ENCODE data around the gene VGLL3.

Gene VGLL3

DNA sequence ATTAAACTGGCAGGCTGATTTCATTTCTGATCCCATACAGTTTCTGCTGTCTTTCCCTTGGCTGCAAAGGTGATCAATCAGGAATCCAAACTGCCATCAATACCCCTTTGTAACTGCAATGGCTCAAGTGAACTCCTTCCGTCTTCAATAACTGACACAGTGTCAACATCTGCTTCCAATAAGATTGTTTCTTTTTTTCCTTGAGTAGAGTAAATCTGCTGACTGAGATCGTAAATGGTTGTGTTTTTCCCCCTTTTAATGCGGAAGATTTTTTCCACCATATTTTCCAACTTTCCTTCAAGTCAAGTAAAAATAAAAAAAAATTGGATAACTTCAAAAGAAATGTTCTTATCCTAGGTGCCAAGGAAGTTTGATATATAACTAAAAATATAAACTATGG lies 48.7 kb downstream of the VGLL3 start:
- no peak for DNase-seq

DNA sequence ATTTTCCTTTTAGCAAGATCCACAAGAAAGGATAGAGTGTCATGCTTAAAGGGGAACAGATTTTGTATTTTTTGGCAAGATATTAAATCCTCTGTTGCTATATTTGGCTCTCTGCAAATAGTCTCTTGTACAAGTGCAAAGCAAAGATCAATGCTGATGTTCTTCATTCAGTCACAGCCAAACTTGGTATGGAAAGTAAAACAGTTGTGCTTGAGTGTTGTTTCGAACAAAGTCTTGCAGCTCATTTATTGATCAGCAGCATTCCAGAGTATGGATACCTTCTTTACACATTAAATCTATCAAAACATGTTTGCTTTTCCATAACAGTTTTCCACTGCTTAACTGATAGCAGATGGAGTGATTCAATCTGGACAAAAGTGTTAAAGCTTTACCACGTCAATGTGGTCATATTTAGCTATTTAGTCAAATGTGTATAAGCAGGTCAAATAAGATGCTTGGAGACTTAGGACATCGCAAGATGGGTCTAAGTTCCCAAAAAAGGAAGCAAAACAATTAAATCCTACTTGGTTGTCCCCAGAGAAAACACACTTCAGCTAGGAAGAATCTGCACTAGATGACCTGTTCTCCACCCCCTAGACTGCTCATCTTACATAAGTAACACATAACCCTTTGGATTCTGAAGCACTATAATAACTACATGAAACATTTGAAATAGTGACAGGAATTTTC lies 52.4 kb downstream of the VGLL3 start:
- no peak for DNase-seq

DNA sequence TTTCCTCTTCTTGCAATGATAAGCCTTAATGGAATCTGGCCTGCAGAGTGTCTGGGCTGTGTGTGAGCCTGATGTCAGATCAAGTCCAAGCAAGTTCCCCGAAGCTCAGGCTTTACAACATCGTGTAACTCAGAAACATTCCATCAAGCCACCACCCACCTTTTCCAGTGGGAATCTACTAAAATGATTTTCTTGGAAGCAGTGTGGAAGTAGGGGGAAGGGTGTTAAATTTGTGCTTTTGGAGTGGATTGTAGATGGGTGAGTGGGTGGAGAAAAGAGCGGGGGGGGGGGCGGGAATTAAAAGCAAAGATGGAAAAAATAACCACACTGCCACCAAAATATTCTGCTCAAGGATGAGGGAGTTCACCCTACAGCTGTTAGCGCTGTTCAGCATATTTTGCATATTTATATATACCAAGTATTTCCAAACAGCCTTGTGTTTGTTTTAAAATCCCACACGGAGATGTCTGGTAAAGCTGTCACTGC lies 53.6 kb downstream of the VGLL3 start:
- no peak for DNase-seq

DNA sequence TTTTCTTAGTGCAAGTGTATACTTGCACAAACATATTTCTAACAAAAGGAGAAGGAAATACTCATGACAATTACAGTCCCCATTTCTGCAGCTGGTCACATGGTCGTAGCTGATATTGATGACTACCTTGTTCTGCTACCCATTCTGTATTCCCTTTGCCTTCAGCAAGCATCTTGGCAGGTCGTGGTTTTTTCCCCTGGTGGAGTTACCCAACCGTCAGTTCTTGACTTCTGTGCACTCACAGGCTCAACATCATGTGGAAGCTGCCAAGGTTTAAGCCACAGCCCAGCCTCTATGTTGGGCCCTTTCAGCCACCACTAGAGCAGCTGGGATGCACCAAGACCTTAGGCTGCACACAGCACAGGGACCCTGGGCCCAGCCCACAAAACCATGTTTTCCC lies 56.1 kb downstream of the VGLL3 start:
- no peak for DNase-seq

DNA sequence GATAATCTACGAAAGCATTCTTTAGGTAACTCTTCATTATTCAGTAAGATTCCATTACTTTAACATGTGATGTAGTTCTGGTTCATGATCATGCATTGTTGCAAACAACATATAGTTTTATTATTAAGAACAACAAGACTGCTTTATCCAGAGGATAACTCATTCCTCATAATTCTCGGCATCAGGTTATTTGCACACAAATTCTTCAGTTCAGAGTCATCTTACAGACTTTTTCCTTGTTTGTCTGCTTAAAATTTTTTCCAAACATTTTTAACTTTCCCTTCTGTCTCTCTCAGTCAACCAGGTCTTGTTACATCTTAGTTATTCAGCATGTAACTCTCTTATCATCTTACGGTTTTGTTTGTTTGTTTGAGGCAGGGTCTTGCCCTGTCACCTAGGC lies 60.1 kb downstream of the VGLL3 start:
- no peak for DNase-seq

DNA sequence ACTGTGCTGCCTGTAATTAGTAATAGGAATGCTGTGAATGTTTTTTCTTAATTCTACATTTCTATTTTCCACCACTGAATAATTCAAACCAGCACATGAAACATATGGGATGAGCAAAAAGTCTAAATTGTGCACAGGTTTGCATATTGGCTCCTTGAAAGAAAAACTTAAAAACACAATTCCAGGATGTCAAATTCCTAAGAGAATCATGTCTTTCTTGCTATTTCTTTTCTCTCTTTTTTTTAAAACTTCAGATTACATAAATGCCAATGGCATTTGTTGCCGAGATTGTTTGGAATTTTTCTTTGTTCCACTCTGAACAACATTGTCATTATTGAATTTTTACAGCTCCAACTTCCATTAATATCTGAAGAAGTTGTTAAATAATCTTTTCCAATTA lies 60.8 kb downstream of the VGLL3 start:
- no peak for DNase-seq

DNA sequence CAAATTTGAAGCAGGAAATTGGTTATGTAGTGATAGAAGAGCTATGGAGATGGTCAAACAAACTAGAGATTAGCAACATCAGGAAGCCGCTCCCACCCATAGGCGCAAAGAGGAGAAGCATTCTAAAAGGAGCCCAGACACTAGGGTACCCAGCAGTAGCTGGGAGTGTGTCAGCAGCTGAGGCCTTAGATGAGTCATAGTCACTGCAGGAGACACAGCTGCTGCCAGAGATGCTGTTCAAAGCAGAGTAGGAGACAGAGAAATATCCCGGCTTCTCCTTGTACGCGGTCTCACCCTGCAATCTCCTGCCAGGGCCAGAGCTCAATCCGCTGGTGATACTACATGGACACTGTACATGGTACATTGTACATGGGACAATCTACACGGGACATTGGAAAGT lies 61.9 kb downstream of the VGLL3 start:
- DNase-seq, result no peak

DNA sequence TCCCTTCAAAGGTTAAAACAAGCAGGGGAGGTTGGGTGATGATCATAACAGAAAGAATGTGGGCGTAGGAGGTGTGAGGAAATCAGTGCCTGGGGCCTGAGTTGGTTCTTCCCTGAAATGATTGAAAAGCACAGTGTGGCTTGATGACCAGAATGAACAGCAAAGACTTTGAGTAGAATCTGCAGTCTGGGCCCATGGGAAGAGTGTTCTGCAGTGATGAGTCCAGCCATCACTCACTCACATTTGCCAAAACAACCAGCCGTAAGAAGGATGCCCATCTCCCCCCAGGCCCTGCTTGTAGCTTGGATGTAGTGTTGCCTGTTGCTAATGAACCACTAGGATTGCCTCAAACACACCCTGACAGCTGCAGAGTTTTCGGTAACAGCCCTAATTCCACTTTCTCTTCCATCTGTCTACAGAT lies 67.9 kb downstream of the VGLL3 start:
- DNase-seq, result no peak

DNA sequence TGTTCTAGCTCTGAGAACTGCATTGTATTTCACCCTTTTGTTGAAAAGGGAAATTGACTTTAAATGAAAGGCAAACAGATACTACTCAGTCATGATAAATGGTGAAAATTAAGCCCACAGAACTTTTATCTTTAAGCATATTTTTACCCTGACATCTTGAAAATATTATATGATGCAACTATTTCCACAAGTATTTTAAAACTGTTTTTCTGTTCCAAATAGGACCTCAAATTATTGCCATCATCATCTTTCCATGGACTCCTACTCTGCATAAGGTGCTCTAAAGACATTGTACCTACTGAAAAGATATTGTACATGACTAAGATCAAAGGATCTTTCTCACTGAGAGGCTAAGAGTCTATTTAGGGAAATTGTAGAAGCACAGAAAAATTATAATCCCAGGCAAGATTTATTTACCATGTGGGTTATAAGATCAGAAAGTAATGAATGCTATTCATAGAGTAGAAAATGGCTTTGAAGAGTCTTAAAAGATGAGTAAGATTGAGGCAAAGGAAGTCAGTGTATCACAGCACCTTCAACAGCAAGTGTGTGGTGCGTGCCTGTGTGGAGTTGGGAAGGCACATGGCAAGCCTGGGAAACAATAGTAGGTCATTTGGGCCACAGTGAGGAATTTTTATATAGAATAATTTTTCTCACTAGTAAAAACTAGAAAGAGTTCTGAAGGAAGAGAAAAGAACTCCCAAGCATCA lies 68.8 kb downstream of the VGLL3 start:
- DNase-seq, result no peak

DNA sequence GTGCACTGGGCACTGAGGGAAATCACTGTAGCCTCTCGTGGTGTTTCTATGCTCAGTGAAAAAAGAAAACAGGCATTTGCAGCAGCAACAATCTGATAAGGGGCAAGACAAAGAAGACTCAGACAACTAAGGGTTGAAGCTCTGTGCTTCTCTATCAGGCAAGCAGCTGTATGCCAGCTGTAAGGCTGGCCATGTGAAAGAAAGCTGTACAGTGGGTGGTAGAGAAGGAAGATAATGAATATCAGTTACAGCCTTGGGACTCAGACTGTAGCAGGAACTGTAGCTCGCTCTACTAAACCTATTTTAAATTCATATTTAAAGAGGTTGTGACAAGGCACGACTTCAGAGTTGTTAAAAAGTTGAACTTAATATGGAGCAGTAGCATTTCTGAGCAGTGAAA lies 76.3 kb downstream of the VGLL3 start:
- DNase-seq, result no peak

DNA sequence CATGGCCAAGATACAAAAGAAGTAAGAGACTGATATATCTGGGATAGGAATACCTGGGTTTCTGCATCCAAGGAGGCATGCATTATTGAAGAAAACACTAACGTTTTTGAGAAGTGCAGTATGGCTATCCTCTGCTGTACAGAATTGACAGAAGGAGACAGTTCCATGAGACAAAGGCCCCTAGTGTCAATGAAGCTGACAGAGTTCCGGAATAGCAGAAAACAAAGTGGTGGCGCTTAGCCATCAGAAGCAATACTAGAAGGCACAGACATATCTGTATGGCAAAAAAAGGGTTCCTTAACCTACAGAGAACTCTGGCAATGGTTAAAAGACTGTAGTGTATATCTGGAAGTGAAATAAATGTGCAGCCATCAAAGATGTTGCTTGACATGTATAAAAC lies 77.8 kb downstream of the VGLL3 start:
- no peak for DNase-seq

DNA sequence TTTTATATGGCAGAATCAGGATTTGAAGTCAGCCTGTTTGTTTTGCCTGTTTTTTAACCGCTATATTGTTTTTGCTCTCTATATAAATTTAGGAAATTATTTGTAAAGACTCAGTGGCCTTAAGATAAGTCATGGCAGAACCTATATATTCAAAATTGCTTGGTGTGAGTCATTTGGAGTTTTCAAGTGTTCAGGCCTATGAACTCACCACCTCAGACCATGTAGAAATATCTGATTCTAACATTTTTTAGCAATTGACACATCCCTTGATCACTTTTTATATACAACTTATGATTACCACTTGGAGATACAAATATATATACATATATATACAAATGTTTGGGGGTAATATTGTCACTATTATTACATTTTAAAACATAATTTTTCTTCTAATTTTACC lies 95.7 kb downstream of the VGLL3 start:
- no peak for DNase-seq

DNA sequence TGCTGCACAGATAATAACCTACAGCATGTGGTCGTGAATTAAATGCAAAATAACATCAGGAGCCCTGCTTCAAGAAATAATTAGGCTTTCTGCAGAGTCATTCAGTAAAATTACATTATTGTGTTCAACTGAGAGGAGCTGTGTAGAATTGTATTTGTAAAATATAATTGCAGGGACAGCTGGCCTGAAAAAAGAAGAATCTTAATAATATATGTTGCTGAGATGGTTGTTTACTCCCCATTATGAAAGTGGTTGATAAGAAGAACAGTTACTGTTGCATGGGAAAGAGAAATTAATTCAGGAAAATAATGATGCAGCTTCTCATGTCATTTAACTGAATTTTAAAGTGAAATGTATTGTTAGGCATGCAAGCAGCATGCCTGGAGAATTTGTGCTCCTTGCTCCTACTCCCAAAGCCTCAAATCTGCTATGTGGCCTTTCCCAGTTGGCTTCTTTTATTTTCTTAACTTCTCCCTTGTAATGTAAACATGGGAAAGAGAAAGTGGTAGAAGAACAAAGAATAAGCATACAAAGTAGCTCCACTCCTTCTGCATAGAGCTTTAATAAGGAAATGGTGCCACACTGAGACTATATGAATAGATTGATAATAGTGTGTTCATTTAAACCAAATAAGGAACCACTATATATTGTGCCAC lies 100.1 kb downstream of the VGLL3 start:
- no peak for DNase-seq
